Calu3 (cell line): Measurements from ENCODE around the gene NPM3. TPM values are rescaled to one million over a fixed set of nuclear protein-coding genes. Genes with fewer than 3 reads are reported as not detected.

Source experiments
- BruUV-seq: library from RNA; stranded (reverse); fragments of 400-500 nt; replicated peaks from 2 replicates; lab custom pipeline; 2021; lab: Mats Ljungman, UMichigan
- CTCF ChIA-PET: fragments of 300-600 bp; sonication (Branson Sonifier 250); formaldehyde crosslinking; loops from one replicate; lab custom pipeline; 2022; ENCODE audit warnings: antibody characterized with exemption; lab: Charles Lee
- DNase-seq: peaks from one replicate; pipeline ENCODE4 v3.0.0; 2022
- H3K27ac Mint-ChIP-seq: one replicate; pipeline ENCODE4 v1.8.0; 2022; ENCODE audit warnings: mixed read lengths; ENCODE audit not compliant: unreplicated experiment
- H3K27me3 Mint-ChIP-seq: one replicate; pipeline ENCODE4 v1.8.0; 2022; ENCODE audit warnings: mixed read lengths; ENCODE audit not compliant: unreplicated experiment
- H3K36me3 Mint-ChIP-seq: one replicate; pipeline ENCODE4 v1.8.0; 2022; ENCODE audit warnings: mild to moderate bottlenecking, moderate library complexity, mixed read lengths; ENCODE audit not compliant: insufficient read depth, unreplicated experiment
- H3K4me1 Mint-ChIP-seq: one replicate; pipeline ENCODE4 v1.8.0; 2022; ENCODE audit warnings: mild to moderate bottlenecking, low read depth, mixed read lengths; ENCODE audit not compliant: unreplicated experiment
- H3K4me3 Mint-ChIP-seq: one replicate; pipeline ENCODE4 v1.8.0; 2022; ENCODE audit warnings: mild to moderate bottlenecking, low read depth, moderate library complexity, mixed read lengths; ENCODE audit not compliant: unreplicated experiment
- H3K9me3 Mint-ChIP-seq: one replicate; pipeline ENCODE4 v1.8.0; 2022; ENCODE audit warnings: low read depth, mixed read lengths; ENCODE audit not compliant: unreplicated experiment
- CTCF ChIP-seq: fragments of 200-600 bp; IDR thresholded peaks from one replicate; pipeline ENCODE4 v1.8.0; 2022; ENCODE audit warnings: antibody characterized with exemption; ENCODE audit not compliant: unreplicated experiment
- intact Hi-C: fragments of 100-400 bp; cut with micrococcal nuclease; formaldehyde crosslinking; loops from one replicate; pipeline ENCODE4 v1.10.0; 2022; ENCODE audit not compliant: unreplicated experiment
- total RNA-seq: library from RNA; stranded (reverse); gene quantifications from 2 replicates; pipeline ENCODE4 v1.2.3, GENCODE V29; 2022

NPM3 gene
- total RNA-seq, 1 experiment from 2014 or later: 51.5 TPM

GRCh38 chr10:101777619-101778145 lies 5.6 kb downstream of the NPM3 start:
- DNase-seq: no peak
- no peak overlapping the region for H3K27ac Mint-ChIP-seq
- peaks cover 21% of the 10 kb centered on the region for H3K36me3 Mint-ChIP-seq
- CTCF ChIA-PET: no interaction called here
- H3K4me1 Mint-ChIP-seq: peaks cover 19% of the 10 kb centered on the region
- BruUV-seq: no TSS peak
- intact Hi-C loops: no loop called here
- no peaks in the 10 kb centered on the region for H3K9me3 Mint-ChIP-seq
- H3K27me3 Mint-ChIP-seq: peaks cover 55% of the 10 kb centered on the region
- H3K4me3 Mint-ChIP-seq: no peak overlapping the region
- TF ChIP-seq CTCF: no peak

- intact Hi-C loops: no loop called here
- H3K36me3 Mint-ChIP-seq: peaks cover 10% of the 10 kb centered on the region
- H3K27ac Mint-ChIP-seq: no peak overlapping the region
- BruUV-seq: no TSS peak
- TF ChIP-seq CTCF: no peak
- H3K27me3 Mint-ChIP-seq: peaks cover 69% of the 10 kb centered on the region
- no peak for DNase-seq
- CTCF ChIA-PET: no interaction called here
- peaks cover 11% of the 10 kb centered on the region for H3K4me1 Mint-ChIP-seq
- H3K4me3 Mint-ChIP-seq: peak overlapping the region; percentile 22
- no peaks in the 10 kb centered on the region for H3K9me3 Mint-ChIP-seq
Measured at GRCh38 chr10:101776161-101776817, 7.0 kb downstream of the NPM3 start.

- peaks cover 11% of the 10 kb centered on the region for H3K4me1 Mint-ChIP-seq
- H3K27me3 Mint-ChIP-seq: peaks cover 71% of the 10 kb centered on the region
- no peak for TF ChIP-seq CTCF
- H3K4me3 Mint-ChIP-seq: peak within 1 kb of the TSS; percentile 22
- H3K36me3 Mint-ChIP-seq: peaks cover 10% of the 10 kb centered on the region
- H3K9me3 Mint-ChIP-seq: no peaks in the 10 kb centered on the region
- CTCF ChIA-PET: no interaction called here
- intact Hi-C loops: no loop called here
- BruUV-seq: no TSS peak
- no peak within 1 kb of the TSS for H3K27ac Mint-ChIP-seq
- no peak for DNase-seq
Measured at GRCh38 chr10:101775273-101776160, 7.7 kb downstream of the NPM3 start, which contains the start of gene FGF8. TSS of gene FGF8 (minus strand) at chr10:101776114. CDS start at chr10:101775900, 214 bp downstream.

- intact Hi-C loops: no loop called here
- H3K4me1 Mint-ChIP-seq: peaks cover 11% of the 10 kb centered on the region
- H3K9me3 Mint-ChIP-seq: no peaks in the 10 kb centered on the region
- no peak for DNase-seq
- BruUV-seq: no TSS peak
- CTCF ChIA-PET: no interaction called here
- no peak for TF ChIP-seq CTCF
- H3K27me3 Mint-ChIP-seq: peaks cover 71% of the 10 kb centered on the region
- H3K4me3 Mint-ChIP-seq: peak overlapping the region; percentile 21
- no peak overlapping the region for H3K27ac Mint-ChIP-seq
- peaks cover 10% of the 10 kb centered on the region for H3K36me3 Mint-ChIP-seq
Measured at GRCh38 chr10:101774589-101775272, 8.5 kb downstream of the NPM3 start.
